GM13976 (cell line): ENCODE data around the gene TBX10.

ENCODE experiments used
- DNase-seq: peaks from one replicate; pipeline ENCODE4 v3.0.0; 2012; ENCODE audit warnings: low spot score
- CTCF ChIP-seq: IDR thresholded peaks from 2 replicates; pipeline ENCODE4 v1.5.1; 2012; ENCODE audit warnings: borderline replicate concordance, mild to moderate bottlenecking; ENCODE audit not compliant: insufficient read depth; ENCODE audit errors: extremely low read depth, missing control alignments, control extremely low read depth
- in situ Hi-C: fragments of 300-500 bp; cut with MboI; formaldehyde crosslinking; loops from one replicate; pipeline ENCODE4 v1.12.0; 2022; ENCODE audit warnings: low sequenced_read_pairs, mixed read lengths, inconsistent platforms; ENCODE audit not compliant: unreplicated experiment

Gene TBX10

DNA sequence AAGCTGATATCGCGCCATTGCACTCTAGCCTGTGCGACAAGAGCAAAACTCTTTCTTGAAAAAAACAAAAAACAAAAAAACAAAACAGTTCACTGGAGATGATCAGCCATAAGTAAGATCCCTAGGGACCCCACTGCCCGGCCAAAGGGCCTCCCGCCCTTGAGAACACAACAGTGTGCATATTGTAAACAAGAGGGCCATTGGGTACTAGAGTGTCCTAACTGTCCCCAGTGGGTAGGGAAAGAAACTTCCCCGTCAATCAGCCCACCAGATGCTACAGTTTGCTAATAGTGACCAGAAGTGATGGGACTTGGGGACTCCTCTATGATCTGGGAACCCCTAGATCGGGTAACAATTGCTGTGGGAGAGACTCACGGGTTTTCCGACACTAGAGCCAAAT is 14.7 kb upstream of the TBX10 start:
- no peak for DNase-seq
- in situ Hi-C loops, result no loop called here
- TF ChIP-seq CTCF, result no peak

GRCh38 chr11:67652965-67653845 is 13.6 kb upstream of the TBX10 start:
- no peak for DNase-seq
- no peak for TF ChIP-seq CTCF
- in situ Hi-C loops, result no loop called here

DNA sequence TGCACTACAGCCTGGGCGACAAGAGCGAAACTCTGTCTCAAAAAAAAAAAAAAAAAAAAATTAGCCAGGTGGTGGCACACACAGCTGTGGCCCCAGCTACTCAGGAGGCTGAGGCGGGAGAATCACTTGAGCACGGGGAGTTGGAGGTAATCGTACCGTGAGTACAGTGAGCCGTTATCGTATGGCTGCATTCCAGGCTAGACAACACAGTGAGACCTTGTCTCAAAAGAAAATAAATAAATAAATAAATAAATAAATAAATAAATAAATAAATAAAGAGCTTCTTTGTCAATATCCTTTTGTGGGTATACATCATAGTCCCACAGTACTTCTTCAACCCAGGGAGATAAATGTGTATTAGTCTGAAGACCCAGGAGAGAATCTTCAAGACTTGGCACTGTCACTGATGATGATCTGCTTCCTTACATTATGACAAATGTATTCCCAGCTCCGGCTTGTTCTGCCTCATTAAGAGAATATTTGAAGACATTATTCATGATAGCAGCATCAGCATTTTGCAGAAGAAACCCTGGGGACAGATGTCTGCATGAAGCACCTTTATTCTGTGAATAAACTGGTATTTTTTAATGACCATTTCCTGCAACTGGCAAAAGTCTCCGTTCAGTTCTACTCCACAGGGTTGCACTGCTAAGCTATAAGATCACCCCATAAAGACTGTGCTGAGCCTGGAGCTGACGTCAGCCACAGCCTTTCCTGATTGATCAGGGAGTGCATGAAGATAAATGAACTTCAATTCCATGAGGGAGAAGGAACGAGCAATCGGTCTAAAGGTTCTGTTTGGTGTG is 12.6 kb upstream of the TBX10 start:
- no peak for TF ChIP-seq CTCF
- in situ Hi-C loops, result no loop called here
- DNase-seq, result no peak

GRCh38 chr11:67649634-67650510 is 10.3 kb upstream of the TBX10 start:
- no peak for DNase-seq
- no peak for TF ChIP-seq CTCF
- in situ Hi-C loops, result no loop called here

DNA sequence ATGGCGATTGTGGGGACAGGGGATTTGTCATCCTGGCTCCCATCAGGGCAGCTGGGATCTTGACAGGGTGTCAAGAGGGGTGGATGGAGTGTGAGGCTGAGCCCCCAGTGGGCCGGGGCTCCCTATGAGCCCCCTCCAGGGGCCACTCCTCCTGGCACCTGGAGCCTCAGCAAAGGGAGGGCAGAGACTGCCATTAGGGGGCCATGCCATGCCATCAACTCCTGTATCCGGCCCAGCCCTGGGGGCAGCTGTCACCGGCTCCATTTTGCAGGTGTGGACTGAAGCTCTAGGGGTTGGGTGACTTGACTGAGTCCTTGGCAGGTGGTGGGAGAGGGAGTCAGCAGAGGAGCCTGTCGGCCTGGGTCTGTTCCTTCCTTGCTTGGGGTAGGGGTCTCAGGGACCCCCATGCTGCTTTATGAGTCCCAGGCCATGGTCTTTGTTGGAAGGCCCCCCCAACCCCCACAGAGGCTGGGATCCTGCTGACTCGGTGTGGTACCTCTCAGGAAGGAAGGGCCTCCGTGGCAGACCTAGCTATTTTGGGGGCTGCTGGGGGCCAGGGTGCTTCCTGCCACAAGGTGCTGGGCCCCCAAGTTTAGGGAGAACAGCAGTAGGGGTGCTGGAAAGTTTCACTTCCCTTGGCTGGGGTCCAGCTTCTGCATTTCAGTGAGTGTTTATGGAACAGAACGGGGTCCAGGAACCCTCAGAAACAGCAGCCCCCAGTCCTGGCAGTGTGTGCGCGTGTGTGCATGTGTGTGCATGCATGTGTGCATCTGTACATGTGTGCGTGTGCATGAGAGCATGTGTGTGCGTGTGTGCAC is 9.4 kb upstream of the TBX10 start:
- in situ Hi-C loops, result no loop called here
- TF ChIP-seq CTCF, result no peak
- DNase-seq, result no peak
